GM03348 (cell line): ENCODE results near the gene RAD51B.

Experiments used
- DNase-seq: peaks from one replicate; pipeline ENCODE4 v3.0.0; 2012; ENCODE audit warnings: low spot score

Gene RAD51B

GRCh38 chr14:68444449-68445168, 625.0 kb downstream of the RAD51B start:
- peak; percentile 47 for DNase-seq

GRCh38 chr14:68446243-68447040, 626.9 kb downstream of the RAD51B start:
- no peak for DNase-seq

- DNase-seq = no peak
These were observed 628.1 kb downstream of the RAD51B start for GRCh38 chr14:68447581-68448251.

- no peak for DNase-seq
These were observed 628.8 kb downstream of the RAD51B start for GRCh38 chr14:68448252-68448902.

DNA sequence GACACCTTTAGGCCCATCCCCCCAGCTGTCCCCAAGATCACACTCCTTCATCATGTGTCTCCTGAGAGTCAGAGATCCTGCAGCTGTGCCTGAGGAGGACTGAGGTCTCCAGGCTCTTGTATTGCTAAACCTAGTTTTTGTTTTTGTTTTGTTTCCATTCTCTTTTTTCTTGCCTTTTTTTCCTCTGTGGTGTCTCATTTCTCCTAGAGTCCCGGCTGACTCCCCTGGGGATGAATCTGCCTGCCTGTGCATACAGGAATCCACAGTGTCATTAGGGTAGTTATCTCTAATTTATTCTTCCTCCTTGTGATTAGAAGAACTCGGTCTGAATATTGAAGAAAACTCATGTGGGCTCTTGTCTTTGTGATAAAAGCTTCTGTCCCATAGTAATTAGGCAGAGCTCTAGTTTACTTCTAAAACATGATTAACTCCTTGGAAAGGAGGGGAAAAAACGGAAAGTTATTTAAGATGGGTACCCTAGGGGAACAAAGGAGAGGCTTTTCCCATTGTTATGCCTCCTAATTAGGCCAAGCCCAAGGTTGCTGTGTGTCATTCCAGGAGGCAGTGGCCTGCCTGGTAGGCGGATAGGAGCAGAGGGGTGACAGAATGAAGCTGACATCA, 630.1 kb downstream of the RAD51B start:
- DNase-seq = no peak

- no peak for DNase-seq
These were observed 631.0 kb downstream of the RAD51B start for GRCh38 chr14:68450391-68451120.

GRCh38 chr14:68451696-68452373, 632.3 kb downstream of the RAD51B start:
- peak; percentile 55 for DNase-seq

DNA sequence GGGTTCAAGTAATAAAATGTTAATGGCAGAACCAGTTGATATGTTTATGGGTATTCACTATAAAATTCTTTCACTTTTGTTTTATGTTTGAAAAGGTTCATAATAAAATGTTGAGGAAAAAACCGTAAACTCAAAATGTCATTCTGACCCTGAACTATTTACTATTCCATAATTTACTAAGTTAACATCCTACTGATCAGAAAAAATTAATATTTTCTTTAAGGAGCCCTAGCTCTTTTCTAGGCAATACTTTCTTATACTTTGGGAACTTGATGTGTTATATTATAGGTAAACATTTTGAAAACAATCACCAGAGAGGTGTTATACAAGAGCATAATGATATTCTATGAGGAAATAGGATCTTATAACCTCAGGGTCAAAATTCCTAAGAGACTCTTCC, 638.7 kb downstream of the RAD51B start:
- no peak for DNase-seq

- DNase-seq = peak; percentile 70
These were observed 639.4 kb downstream of the RAD51B start for GRCh38 chr14:68458840-68459469.

- no peak for DNase-seq
These were observed 640.0 kb downstream of the RAD51B start for GRCh38 chr14:68459480-68460136.

DNA sequence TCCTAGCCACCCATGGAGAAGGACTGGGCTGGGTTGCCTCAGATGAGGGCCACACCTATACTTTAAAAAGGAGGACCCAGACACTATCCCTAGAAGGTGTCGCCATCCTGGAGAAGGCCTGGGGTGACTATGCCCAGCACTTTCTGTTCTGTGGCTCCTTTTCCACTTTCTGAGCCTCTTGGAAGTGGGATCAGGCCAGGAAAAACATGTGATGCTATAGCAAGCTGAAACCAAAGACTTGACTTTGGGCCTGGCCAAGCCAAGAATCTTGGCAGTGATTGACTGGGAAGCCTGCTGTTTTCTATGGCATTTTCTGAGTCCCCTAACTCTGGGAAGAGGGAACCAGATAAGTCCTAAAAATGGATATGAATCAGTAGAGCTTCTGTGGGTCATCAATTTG, 641.0 kb downstream of the RAD51B start:
- no peak for DNase-seq

GRCh38 chr14:68461086-68461485, 641.5 kb downstream of the RAD51B start:
- no peak for DNase-seq

- no peak for DNase-seq
These were observed 643.1 kb downstream of the RAD51B start for GRCh38 chr14:68462683-68463082.

DNA sequence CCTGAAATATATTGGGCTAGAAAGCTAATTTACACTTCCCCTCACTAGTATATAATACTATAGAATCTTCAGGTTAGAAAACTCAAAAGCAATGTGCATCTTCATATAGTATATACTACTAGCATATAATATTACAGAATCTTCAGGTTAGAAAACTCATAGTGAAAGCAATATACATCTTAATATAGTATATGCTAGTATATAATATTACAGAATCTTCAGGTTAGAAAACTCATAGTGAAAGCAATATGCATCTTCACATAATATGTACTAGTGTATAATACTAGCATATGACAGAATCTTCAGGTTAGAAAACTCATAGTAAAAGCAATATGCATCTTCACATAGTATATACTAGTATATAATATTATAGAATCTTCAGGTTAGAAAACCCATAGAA, 643.7 kb downstream of the RAD51B start:
- DNase-seq = no peak

- DNase-seq = no peak
These were observed 644.3 kb downstream of the RAD51B start for GRCh38 chr14:68463705-68464374.

DNA sequence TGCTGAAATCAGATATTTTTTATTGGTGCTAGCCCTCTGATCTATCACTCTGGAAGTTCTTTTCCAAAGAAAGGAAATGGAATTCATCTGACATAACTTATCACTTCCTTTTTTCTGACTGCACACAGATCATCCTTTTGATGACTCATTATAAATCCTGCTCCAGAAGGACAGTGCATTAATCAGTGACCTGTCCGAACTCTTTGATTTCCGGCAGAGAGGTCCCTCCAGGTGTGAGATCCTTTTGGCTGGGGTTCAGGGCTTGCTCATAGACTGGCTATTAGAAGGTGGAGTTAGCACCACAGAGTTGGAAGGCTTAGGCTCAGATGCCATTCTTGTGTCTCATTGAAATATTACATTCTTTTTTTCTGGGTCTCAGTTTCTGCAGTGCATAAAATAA, 645.1 kb downstream of the RAD51B start:
- peak; percentile 33 for DNase-seq

GRCh38 chr14:68466491-68466977, 647.0 kb downstream of the RAD51B start:
- DNase-seq = peak; percentile 85

DNA sequence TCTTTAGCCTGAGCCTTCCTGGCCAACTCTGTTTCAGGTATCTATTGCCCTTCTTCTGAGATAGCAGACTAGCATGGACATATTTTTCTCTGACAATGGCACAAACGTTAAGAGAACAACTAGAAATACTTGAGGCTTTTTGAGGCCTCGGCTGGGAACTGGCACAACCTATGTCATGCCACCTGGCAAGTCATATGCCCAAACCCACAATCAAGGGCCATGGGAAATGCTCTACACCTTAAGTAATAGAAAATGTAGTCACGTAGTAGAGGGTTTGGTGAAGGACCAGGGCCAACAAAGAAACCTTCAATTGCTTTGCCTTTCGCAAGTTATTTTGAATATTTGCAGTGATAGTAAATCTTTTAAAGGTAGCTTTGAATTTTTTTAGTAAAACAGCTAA, 647.8 kb downstream of the RAD51B start:
- no peak for DNase-seq
